Tibial nerve (tissue), 4 donors: Measurements from ENCODE around the gene LRRC1.

Experiments
- CTCF ChIP-seq, 5 experiments: fragments of 200-600 bp in 3 of 5; fragments of 450-650 bp in 2 of 5; sonication (generic) in 3 of 5; IDR thresholded peaks; one replicate each; pipeline ENCODE4 v1.5.1; 2016 to 2019; ENCODE audit warnings: antibody characterized with exemption in 5 of 5, mild to moderate bottlenecking in 3 of 5, moderate library complexity in 2 of 5
- EP300 ChIP-seq, 2 donors: sonication (generic); formaldehyde crosslinking; IDR thresholded peaks; one replicate each; pipeline ENCODE4 v1.6.1; 2017; ENCODE audit warnings: antibody characterized with exemption in 2 of 2, mild to moderate bottlenecking in 1 of 2
- POLR2A ChIP-seq, 2 donors: fragments of 450-650 bp; IDR thresholded peaks; one replicate each; pipeline ENCODE4 v1.6.1; 2017; ENCODE audit warnings: antibody characterized with exemption in 2 of 2, mild to moderate bottlenecking in 2 of 2, moderate library complexity in 2 of 2

DNA sequence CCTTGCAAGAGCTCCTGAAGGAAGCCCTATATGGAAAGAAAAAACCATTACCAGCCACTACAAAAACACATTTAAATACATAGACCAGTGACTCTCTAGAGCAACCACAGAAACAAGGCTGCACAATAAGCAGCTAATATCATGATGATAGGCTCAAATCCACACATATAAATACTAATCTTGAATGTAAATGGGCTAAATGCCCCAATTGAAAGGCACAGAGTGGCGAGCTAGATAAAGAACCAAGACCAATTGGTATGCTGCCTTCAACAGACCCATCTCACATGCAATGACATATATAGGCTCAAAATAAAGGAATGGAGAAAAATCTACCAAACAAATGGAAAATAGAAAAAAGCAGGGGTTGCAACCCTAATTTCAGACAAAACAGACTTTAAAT lies 153.0 kb downstream of the LRRC1 start:
- TF ChIP-seq CTCF (IDR thresholded peaks at IDR 0.05) (no peak), POLR2A (IDR thresholded peaks at IDR 0.05) (no peak), EP300 (IDR thresholded peaks at IDR 0.05) (no peak)
